Measurements from ENCODE around the gene ARL13A.
"Not testable (repeated sequence)": the region's sequence is repeated elsewhere in the genome, so short reads cannot be mapped to it uniquely, and the experiment has no call there.

Gene ARL13A

GRCh38 chrX:100994352-100995281, 25.1 kb downstream of the ARL13A start:
- no peak for DNase-seq

GRCh38 chrX:100995469-100995868, 26.0 kb downstream of the ARL13A start:
- DNase-seq, result no peak

GRCh38 chrX:100999451-100999850, 29.9 kb downstream of the ARL13A start:
- DNase-seq, result no peak

GRCh38 chrX:101009090-101009489, 39.6 kb downstream of the ARL13A start:
- no peak for DNase-seq

- DNase-seq, result not testable (repeated sequence)
Measured at GRCh38 chrX:101012031-101012430, 42.5 kb downstream of the ARL13A start.

- no peak for DNase-seq
Measured at GRCh38 chrX:101022020-101022419, 52.5 kb downstream of the ARL13A start.

GRCh38 chrX:101025126-101025525, 55.6 kb downstream of the ARL13A start:
- DNase-seq, result no peak

- no peak for DNase-seq
Measured at GRCh38 chrX:101028562-101028961, 59.1 kb downstream of the ARL13A start.

DNA sequence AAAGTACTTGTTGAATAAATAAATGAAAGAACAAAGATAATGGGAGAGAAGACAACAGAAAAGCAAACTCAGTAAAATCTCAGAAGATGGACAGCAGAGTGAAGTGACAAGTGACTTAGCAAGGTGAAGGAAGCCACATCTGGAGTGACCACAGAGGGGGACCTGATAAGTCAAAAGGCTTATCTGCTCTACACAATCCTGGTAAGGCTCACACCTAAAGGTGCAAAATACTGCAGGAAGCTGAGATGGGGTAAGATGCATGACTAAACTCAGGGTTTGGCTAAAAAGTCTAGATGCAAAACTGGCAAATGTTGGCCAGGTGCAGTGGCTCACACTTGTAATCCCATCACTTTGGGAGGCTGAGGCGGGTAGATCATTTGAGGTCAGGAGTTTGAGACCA, 60.2 kb downstream of the ARL13A start:
- no peak for DNase-seq

GRCh38 chrX:101037231-101037630, 67.7 kb downstream of the ARL13A start:
- DNase-seq, result no peak

DNA sequence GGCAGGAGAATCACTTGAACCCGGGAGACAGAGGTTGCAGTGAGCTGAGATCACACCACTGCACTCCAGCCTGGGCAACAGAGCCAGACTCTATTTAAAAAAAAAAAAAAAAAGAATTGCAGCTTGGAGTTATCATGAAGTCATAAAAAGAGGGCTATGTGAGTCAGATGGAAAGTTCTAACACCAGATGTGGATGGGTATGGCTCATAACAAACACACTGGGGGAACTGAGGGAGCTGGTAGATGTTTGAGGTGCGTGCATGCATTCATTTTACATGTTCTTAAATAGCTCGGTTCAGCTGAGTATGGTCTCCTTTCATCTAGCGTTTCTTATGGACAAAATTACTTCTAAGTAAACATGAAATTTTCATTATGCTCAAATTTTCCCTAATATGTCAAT, 70.7 kb downstream of the ARL13A start:
- no peak for DNase-seq
